Measurements from ENCODE around the gene NAGS. TPM values are rescaled to one million over a fixed set of nuclear protein-coding genes. Genes with fewer than 3 reads are reported as not detected.
"Not testable (repeated sequence)": the region's sequence is repeated elsewhere in the genome, so short reads cannot be mapped to it uniquely, and the experiment has no call there.

NAGS gene
- total RNA-seq, 1 donor from 2014 or later = 0.82 TPM

DNA sequence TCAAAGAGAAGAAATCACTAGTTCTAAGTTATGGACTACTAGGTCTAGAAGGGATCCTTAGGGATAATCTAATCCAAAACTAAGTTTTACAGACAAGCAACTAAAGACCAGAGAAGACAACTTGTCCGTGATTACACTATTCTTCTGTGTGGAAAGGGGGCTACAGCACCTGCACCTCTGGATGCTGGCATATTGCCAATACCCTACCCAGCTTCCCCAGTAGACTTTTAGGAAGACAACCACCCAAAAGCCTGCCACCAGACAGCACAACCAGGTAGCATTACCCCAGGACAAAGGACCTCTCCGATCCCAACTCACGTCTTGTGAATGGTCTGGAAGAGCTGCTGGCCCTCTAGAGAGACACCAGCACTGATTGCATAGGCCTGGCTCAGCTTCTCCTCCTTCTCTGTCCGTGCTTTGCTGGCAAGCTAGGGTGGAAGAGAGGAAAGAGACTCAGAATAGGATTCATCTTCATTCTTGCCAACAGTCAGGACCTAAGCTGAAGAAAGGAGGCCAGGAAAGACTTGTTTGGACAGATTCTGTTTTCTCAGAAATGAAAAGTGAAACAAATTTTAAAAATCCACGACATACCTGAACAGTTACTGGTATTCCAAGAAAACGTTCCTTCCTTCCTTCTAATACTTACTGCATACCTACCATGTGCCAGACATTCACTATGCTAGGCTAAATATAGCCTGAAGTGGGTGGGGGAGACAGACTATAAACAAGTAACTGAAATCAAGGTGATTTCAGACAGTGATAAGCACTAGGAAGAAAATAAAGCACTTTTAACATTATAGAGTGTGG, 35.6 kb downstream of the NAGS start:
- Mint-ChIP-seq H3K27me3 (ENCODE audit: low read depth) (no peaks in the 10 kb centered on the region), H3K27ac (peak overlapping the region; percentile 52), H3K4me1 (ENCODE audit: low read depth) (peaks cover 13% of the 10 kb centered on the region), H3K4me3 (ENCODE audit: low read depth) (peak overlapping the region; percentile 13), H3K36me3 (ENCODE audit: low read depth) (peaks cover 57% of the 10 kb centered on the region), H3K9me3 (no peaks in the 10 kb centered on the region)
- no peak for DNase-seq (ENCODE audit: low spot score)
- intact Hi-C loops (cut with micrococcal nuclease) = loop anchor here (2.0 kb wide), 1 partner anchor 95 kb away; no protein-coding TSS in a partner anchor

DNA sequence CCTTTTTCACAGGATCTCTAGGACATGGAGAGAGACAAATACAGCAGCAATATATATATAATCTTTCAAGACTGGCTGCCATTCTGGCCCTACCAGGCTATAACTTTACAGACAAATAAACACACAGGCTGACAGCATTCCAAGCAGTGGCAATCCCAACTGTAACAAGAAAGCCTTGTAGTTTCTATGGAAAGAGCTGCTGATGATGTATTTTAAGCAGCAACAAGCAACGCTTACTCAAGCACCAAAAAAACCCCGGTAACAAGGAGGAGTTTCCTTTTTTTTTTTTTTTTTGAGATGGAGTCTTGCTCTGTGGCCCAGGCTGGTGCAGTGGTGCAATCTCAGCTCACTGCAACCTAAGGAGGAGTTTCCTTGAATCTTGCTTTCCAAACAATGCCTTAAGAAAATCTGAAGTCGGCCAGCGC, 38.9 kb downstream of the NAGS start:
- Mint-ChIP-seq H3K36me3 (ENCODE audit: low read depth) (peaks cover 49% of the 10 kb centered on the region), H3K27ac (peak overlapping the region; percentile 42), H3K9me3 (no peaks in the 10 kb centered on the region), H3K4me1 (ENCODE audit: low read depth) (peaks cover 13% of the 10 kb centered on the region), H3K4me3 (ENCODE audit: low read depth) (no peak overlapping the region), H3K27me3 (ENCODE audit: low read depth) (no peaks in the 10 kb centered on the region)
- no peak for DNase-seq (ENCODE audit: low spot score)
- intact Hi-C loops (cut with micrococcal nuclease) = no loop called here

DNA sequence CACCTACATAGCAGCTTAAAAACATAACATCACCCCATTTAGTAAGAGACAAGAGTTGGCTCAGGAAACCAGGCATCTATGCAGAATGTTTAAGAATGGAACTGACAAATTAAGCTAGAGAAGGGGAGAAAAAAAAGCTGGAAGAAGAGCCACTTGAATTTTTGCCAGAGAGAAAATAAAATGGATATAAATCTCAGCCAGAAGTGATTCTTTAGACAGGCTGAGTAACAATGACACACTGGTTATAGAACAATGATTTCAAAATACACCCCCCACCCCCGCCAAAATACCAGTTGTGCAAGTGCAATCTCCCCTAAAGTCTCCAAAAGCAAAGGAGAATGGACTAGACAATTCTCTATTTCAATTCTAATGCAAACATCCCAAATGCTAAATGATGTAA, 39.6 kb downstream of the NAGS start:
- no peak overlapping the region for H3K27ac Mint-ChIP-seq
- intact Hi-C loops (cut with micrococcal nuclease) = no loop called here
- H3K36me3 Mint-ChIP-seq (ENCODE audit: low read depth) = peaks cover 49% of the 10 kb centered on the region
- H3K9me3 Mint-ChIP-seq = no peaks in the 10 kb centered on the region
- DNase-seq (ENCODE audit: low spot score) = no peak
- H3K4me1 Mint-ChIP-seq (ENCODE audit: low read depth) = peaks cover 13% of the 10 kb centered on the region
- no peaks in the 10 kb centered on the region for H3K27me3 Mint-ChIP-seq (ENCODE audit: low read depth)
- no peak overlapping the region for H3K4me3 Mint-ChIP-seq (ENCODE audit: low read depth)

DNA sequence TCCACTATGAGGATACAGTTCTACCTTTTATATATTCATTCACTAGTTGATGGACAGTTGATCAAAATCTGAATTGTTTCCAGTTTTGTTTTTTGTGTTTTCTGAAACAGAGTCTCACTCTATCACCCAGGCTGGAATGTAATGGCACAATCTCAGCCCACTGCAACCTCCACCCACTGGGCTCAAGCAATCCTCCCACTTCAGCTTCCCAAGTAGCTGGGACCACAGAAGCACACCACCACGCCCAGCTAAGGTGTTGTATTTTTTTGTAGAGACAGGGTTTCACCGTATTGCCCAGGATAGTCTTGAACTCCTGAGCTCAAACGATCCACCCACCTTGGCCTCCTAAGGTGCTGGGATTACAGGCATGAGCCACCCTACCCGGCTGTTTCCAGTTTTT, 41.1 kb downstream of the NAGS start:
- H3K36me3 Mint-ChIP-seq (ENCODE audit: low read depth) = peaks cover 50% of the 10 kb centered on the region
- H3K4me1 Mint-ChIP-seq (ENCODE audit: low read depth) = peaks cover 6% of the 10 kb centered on the region
- H3K27ac Mint-ChIP-seq = no peak overlapping the region

DNA sequence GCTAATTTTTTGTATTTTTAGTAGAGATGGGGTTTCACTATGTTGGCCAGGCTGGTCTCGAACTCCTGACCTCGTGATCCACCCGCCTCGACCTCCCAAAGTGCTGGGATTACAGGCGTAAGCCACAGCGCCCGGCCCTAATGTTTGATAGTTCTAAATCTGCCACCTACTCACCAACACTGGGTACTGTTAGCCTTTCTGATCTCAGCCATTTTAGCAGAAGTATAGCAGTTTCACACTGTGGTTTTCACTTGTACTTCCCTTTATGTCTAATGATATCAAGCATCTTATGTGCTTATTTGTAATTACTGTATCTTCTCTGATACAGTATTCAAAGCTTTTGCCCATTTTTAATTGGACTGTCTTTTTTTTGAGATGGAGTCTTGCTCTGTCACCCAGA, 42.5 kb downstream of the NAGS start:
- peaks cover 53% of the 10 kb centered on the region for H3K36me3 Mint-ChIP-seq (ENCODE audit: low read depth)
- H3K9me3 Mint-ChIP-seq; H3K4me3 Mint-ChIP-seq (ENCODE audit: low read depth); DNase-seq (ENCODE audit: low spot score); H3K27ac Mint-ChIP-seq; H3K4me1 Mint-ChIP-seq (ENCODE audit: low read depth); H3K27me3 Mint-ChIP-seq (ENCODE audit: low read depth); intact Hi-C loops (cut with micrococcal nuclease): not testable (repeated sequence)

More for the DNA sequence above, 41.1 kb downstream of the NAGS start:
- no peak overlapping the region for H3K4me3 Mint-ChIP-seq (ENCODE audit: low read depth)
- intact Hi-C loops (cut with micrococcal nuclease) = no loop called here
- no peaks in the 10 kb centered on the region for H3K9me3 Mint-ChIP-seq
- no peaks in the 10 kb centered on the region for H3K27me3 Mint-ChIP-seq (ENCODE audit: low read depth)
- no peak for DNase-seq (ENCODE audit: low spot score)

DNA sequence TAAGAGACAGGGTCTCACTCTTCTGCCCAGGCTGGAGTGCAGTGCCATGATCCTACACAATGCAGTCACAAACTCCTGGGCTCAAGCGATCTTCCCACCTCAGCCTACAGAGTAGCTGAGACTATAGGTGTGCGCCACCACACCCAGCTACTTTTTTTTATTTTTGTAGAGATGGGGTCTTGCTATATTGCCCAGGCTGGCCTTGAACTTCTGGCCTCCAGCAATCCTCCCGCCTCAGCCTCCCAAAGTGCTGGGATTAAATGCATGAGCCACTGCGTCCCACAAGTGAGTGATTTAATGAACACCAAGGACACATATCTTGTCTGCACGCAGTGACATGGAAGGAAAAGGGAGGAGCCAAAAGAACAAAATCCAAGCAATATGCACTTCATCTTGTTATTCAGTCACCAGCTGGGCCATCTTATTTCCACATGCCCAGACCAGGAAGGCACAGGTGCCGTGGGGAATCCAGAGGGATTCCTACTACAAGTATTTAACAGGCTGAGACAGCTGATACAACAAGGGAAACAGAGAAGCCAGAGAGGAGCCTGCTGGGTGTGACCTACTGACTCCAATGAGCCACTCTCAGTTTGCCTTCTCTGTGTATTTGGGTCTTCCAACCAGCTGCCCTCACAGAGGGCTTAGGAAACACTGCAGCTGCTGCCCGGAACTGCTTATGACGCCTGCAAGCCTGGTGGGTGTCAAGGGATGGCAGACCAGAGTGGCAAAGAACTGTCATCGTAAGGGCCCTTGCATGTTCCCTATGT, 45.1 kb downstream of the NAGS start:
- Mint-ChIP-seq H3K27me3 (ENCODE audit: low read depth) (no peaks in the 10 kb centered on the region), H3K4me1 (ENCODE audit: low read depth) (no peaks in the 10 kb centered on the region)

DNA sequence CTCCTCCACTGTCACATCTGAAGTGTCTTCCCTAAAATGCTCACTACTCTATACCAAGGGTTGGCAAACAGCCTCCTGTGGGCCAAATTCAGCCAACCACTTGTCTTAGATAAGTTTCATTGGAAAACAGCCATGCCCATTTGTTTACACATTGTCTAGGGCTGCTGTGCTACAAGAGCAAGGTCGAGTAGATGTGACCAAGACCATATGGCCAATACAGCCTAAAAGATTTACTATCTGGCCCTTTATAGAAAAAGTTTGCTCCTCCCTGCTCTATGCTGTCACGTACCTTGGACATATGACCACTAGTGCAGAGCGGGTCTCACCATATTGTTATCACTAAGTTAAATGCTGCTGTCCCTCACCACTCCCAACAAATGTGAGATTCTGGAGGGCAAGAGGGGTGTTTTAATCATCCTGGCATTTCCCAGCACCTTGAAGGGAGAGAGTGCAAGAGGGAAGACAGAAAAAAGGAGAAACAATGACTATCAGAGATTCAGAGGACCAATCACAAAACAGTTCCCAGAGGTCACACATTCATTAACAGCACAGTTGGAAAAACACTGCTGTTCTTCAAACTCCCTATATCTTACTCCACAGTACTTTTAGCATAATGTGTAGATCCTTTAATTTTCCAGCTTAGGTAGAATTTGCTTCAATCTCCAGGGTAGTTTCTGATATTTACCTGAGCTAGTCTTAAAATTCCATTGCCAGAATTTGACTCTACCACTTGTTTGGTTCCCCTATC, 48.9 kb downstream of the NAGS start:
- Mint-ChIP-seq H3K36me3 (ENCODE audit: low read depth) (peaks cover 61% of the 10 kb centered on the region), H3K27me3 (ENCODE audit: low read depth) (no peaks in the 10 kb centered on the region), H3K4me1 (ENCODE audit: low read depth) (no peaks in the 10 kb centered on the region), H3K4me3 (ENCODE audit: low read depth) (no peak overlapping the region), H3K27ac (no peak overlapping the region), H3K9me3 (no peaks in the 10 kb centered on the region)
- DNase-seq (ENCODE audit: low spot score) = no peak
- intact Hi-C loops (cut with micrococcal nuclease) = no loop called here

More for the DNA sequence above, 45.1 kb downstream of the NAGS start:
- DNase-seq (ENCODE audit: low spot score) = no peak
- peaks cover 63% of the 10 kb centered on the region for H3K36me3 Mint-ChIP-seq (ENCODE audit: low read depth)
- intact Hi-C loops (cut with micrococcal nuclease) = no loop called here
- no peak overlapping the region for H3K4me3 Mint-ChIP-seq (ENCODE audit: low read depth)
- no peak overlapping the region for H3K27ac Mint-ChIP-seq
- no peaks in the 10 kb centered on the region for H3K9me3 Mint-ChIP-seq

Other genes starting within 250 kb of the NAGS start
- not detected in 2 replicates for gene SOST, start 245.8 kb upstream of the NAGS start, total RNA-seq
- gene DUSP3, start 225.6 kb upstream of the NAGS start, total RNA-seq = 12.6 and 14.8 TPM in 2 replicates
- gene CFAP97D1, start 224.2 kb upstream of the NAGS start, total RNA-seq = not detected in 2 replicates
- 0.14 and 0.21 TPM in 2 replicates for gene MPP3, start 171.5 kb upstream of the NAGS start, total RNA-seq
- not detected in 2 replicates for gene CD300LG, start 157.4 kb upstream of the NAGS start, total RNA-seq
- 1.2 and 1.4 TPM in 2 replicates for gene MPP2, start 97.1 kb upstream of the NAGS start, total RNA-seq
- gene PPY, start 62.1 kb upstream of the NAGS start, total RNA-seq = not detected in 2 replicates
- 0.18 TPM in 1 of 2 replicates, not detected in the other for gene PYY, start 50.7 kb upstream of the NAGS start, total RNA-seq
- 29.5 and 29.9 TPM in 2 replicates for gene TMEM101, start 10.3 kb downstream of the NAGS start, total RNA-seq
- 81.4 and 88.4 TPM in 2 replicates for gene LSM12, start 62.0 kb downstream of the NAGS start, total RNA-seq
- gene G6PC3, start 66.1 kb downstream of the NAGS start, total RNA-seq = 36.3 and 39.2 TPM in 2 replicates
- 18.7 and 19.9 TPM in 2 replicates for gene HDAC5, start 119.0 kb downstream of the NAGS start, total RNA-seq
- gene HROB, start 137.3 kb downstream of the NAGS start, total RNA-seq = 20.7 and 24.1 TPM in 2 replicates
- gene ASB16, start 166.1 kb downstream of the NAGS start, total RNA-seq = 0.21 and 0.59 TPM in 2 replicates
- 20.4 and 20.9 TPM in 2 replicates for gene TMUB2, start 182.3 kb downstream of the NAGS start, total RNA-seq
- 107 and 113 TPM in 2 replicates for gene ATXN7L3, start 195.3 kb downstream of the NAGS start, total RNA-seq
- gene UBTF, start 215.1 kb downstream of the NAGS start, total RNA-seq = 177 and 181 TPM in 2 replicates